GM23338 (cell line): ENCODE results near the gene ZFHX2.

Source experiments
- CREB1 ChIP-seq: fragments of 250-450 bp; sonication (Bioruptor Pico); IDR thresholded peaks from 2 replicates; pipeline ENCODE4 v1.5.0; 2020; ENCODE audit warnings: low read depth, mild to moderate bottlenecking, moderate library complexity
- ETS1 ChIP-seq: IDR thresholded peaks from 2 replicates; pipeline ENCODE4 v1.6.1; 2016; ENCODE audit warnings: antibody characterized with exemption
- EZH2 ChIP-seq: fragments of 200-600 bp; sonication (generic); IDR thresholded peaks from one replicate; pipeline ENCODE4 v1.8.0; 2017; ENCODE audit warnings: antibody characterized with exemption, mild to moderate bottlenecking, low read depth; ENCODE audit not compliant: unreplicated experiment
- EZH2phosphoT487 ChIP-seq: fragments of 200-600 bp; sonication (generic); IDR thresholded peaks from one replicate; pipeline ENCODE4 v1.8.1; 2018; ENCODE audit warnings: antibody characterized with exemption; ENCODE audit not compliant: unreplicated experiment
- JUNB ChIP-seq: IDR thresholded peaks from one replicate; pipeline ENCODE4 v1.6.1; 2016; ENCODE audit warnings: antibody characterized with exemption; ENCODE audit not compliant: unreplicated experiment
- NANOG ChIP-seq: IDR thresholded peaks from 2 replicates; pipeline ENCODE4 v1.6.1; 2016; ENCODE audit warnings: antibody characterized with exemption, borderline replicate concordance
- POLR2AphosphoS5 ChIP-seq: IDR thresholded peaks from 2 replicates; pipeline ENCODE4 v1.6.1; 2016; ENCODE audit warnings: antibody characterized with exemption, low read depth
- STAT1 ChIP-seq: IDR thresholded peaks from one replicate; pipeline ENCODE4 v1.6.1; 2016; ENCODE audit warnings: antibody characterized with exemption; ENCODE audit not compliant: unreplicated experiment
- ZNF114 ChIP-seq: fragments of 250-450 bp; sonication (Bioruptor Pico); IDR thresholded peaks from 2 replicates; pipeline ENCODE4 v1.5.0; 2020; ENCODE audit warnings: mild to moderate bottlenecking, moderate library complexity
- ZNF331 ChIP-seq: fragments of 250-450 bp; sonication (Bioruptor Pico); IDR thresholded peaks from 2 replicates; pipeline ENCODE4 v1.5.0; 2020; ENCODE audit warnings: low read depth, mild to moderate bottlenecking, moderate library complexity
- ZNF462 ChIP-seq: fragments of 250-450 bp; sonication (Bioruptor Pico); IDR thresholded peaks from 2 replicates; pipeline ENCODE4 v1.5.0; 2020; ENCODE audit warnings: mild to moderate bottlenecking, moderate library complexity
- TF ChIP-seq, protein P1 (sequence below), 2 experiments: fragments of 200-600 bp in 1 of 2; sonication (generic) in 1 of 2; conservative IDR thresholded peaks; 2 replicates each; pipeline versions ENCODE4 v1.5.1 to v1.6.1; 2016 to 2017; ENCODE audit warnings: antibody characterized with exemption in 2 of 2, low read depth in 2 of 2, mild to moderate bottlenecking in 2 of 2, moderate library complexity in 1 of 2
- TF ChIP-seq, protein P2 (sequence below): IDR thresholded peaks from one replicate; pipeline ENCODE4 v1.6.1; 2018; ENCODE audit warnings: antibody characterized with exemption; ENCODE audit not compliant: unreplicated experiment

DNA sequence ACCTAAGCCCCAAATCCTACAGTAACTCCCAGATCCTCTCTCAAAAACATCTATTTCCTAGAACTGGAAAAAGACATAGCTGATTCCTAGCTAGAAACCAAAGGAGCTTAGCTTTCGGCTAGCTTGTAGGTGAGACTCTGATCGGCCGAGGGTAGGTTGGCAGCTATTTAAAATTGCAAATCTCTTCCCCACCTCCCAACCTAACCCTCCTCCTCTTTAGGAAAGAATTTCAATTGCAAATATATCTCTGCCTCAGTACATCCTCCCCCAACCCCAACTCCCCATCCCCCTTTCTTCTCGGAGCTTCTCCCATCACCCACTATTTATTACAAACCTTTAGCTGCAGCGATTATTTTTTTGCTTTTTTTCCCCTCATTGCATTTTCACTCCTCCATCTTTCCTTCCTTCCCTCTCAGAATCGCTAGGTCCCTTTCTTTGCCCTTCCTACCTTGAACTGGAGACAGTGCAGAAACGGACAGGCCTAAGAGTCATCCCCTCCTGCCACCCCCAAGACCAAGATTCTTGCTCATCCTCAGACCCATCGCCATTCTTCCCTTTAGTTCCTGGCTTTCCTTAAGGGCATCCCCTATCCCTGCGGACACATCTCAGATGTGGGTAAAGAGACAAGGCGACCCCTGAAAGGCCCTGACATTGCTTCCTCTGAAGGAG, 13.4 kb downstream of the ZFHX2 start:
- TF ChIP-seq, protein P1, sequence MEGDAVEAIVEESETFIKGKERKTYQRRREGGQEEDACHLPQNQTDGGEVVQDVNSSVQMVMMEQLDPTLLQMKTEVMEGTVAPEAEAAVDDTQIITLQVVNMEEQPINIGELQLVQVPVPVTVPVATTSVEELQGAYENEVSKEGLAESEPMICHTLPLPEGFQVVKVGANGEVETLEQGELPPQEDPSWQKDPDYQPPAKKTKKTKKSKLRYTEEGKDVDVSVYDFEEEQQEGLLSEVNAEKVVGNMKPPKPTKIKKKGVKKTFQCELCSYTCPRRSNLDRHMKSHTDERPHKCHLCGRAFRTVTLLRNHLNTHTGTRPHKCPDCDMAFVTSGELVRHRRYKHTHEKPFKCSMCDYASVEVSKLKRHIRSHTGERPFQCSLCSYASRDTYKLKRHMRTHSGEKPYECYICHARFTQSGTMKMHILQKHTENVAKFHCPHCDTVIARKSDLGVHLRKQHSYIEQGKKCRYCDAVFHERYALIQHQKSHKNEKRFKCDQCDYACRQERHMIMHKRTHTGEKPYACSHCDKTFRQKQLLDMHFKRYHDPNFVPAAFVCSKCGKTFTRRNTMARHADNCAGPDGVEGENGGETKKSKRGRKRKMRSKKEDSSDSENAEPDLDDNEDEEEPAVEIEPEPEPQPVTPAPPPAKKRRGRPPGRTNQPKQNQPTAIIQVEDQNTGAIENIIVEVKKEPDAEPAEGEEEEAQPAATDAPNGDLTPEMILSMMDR (conservative IDR thresholded peaks at IDR 0.05; ENCODE audit: low read depth in 2 of 2) = no peak
- TF ChIP-seq EZH2 (no peak), POLR2AphosphoS5 (peak; percentile 76), EZH2phosphoT487 (no peak), NANOG (no peak), STAT1 (no peak), ZNF331 (CRISPR knock-in tag) (no peak), CREB1 (CRISPR knock-in tag) (no peak), ETS1 (no peak), JUNB (no peak), ZNF114 (CRISPR knock-in tag) (no peak), ZNF462 (no peak)
- TF ChIP-seq, protein P2, sequence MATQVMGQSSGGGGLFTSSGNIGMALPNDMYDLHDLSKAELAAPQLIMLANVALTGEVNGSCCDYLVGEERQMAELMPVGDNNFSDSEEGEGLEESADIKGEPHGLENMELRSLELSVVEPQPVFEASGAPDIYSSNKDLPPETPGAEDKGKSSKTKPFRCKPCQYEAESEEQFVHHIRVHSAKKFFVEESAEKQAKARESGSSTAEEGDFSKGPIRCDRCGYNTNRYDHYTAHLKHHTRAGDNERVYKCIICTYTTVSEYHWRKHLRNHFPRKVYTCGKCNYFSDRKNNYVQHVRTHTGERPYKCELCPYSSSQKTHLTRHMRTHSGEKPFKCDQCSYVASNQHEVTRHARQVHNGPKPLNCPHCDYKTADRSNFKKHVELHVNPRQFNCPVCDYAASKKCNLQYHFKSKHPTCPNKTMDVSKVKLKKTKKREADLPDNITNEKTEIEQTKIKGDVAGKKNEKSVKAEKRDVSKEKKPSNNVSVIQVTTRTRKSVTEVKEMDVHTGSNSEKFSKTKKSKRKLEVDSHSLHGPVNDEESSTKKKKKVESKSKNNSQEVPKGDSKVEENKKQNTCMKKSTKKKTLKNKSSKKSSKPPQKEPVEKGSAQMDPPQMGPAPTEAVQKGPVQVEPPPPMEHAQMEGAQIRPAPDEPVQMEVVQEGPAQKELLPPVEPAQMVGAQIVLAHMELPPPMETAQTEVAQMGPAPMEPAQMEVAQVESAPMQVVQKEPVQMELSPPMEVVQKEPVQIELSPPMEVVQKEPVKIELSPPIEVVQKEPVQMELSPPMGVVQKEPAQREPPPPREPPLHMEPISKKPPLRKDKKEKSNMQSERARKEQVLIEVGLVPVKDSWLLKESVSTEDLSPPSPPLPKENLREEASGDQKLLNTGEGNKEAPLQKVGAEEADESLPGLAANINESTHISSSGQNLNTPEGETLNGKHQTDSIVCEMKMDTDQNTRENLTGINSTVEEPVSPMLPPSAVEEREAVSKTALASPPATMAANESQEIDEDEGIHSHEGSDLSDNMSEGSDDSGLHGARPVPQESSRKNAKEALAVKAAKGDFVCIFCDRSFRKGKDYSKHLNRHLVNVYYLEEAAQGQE = no peak
